Smooth muscle cell (in vitro differentiated cells): ENCODE measurements around the gene CCDC124. TPM values are rescaled to one million over a fixed set of nuclear protein-coding genes. Genes with fewer than 3 reads are reported as not detected.

ENCODE experiments used
- DNase-seq: peaks from one replicate; lab custom pipeline; 2025; ENCODE audit not compliant: unreplicated experiment; lab: John Stamatoyannopoulos, UW
- H2AFZ ChIP-seq: fragments of 200-600 bp; sonication (generic); 2 replicates; pipeline ENCODE4 v1.6.0; 2016; ENCODE audit warnings: antibody characterized with exemption, low read depth, mild to moderate bottlenecking
- H3F3A ChIP-seq: fragments of 200-600 bp; sonication (generic); 2 replicates; pipeline ENCODE4 v1.6.0; 2017; ENCODE audit warnings: antibody characterized with exemption, low read depth
- H3K27ac ChIP-seq: fragments of 200-600 bp; sonication (generic); 2 replicates; pipeline ENCODE4 v1.5.1; 2016; ENCODE audit warnings: low read depth, mild to moderate bottlenecking
- H3K27me3 ChIP-seq: fragments of 200-600 bp; sonication (generic); 2 replicates; pipeline ENCODE4 v1.6.1; 2016; ENCODE audit warnings: low read depth, mild to moderate bottlenecking
- H3K36me3 ChIP-seq: fragments of 200-600 bp; sonication (generic); 2 replicates; pipeline ENCODE4 v1.5.1; 2016; ENCODE audit warnings: low read depth
- H3K4me1 ChIP-seq: fragments of 200-600 bp; sonication (generic); 2 replicates; pipeline ENCODE4 v1.5.1; 2016; ENCODE audit warnings: low read depth
- H3K4me2 ChIP-seq: fragments of 200-600 bp; sonication (generic); 2 replicates; pipeline ENCODE4 v1.6.0; 2016; ENCODE audit warnings: mild to moderate bottlenecking
- H3K4me3 ChIP-seq: fragments of 200-600 bp; sonication (generic); 2 replicates; pipeline ENCODE4 v1.5.1; 2016; ENCODE audit warnings: mild to moderate bottlenecking
- H3K79me2 ChIP-seq: fragments of 200-600 bp; sonication (generic); 2 replicates; pipeline ENCODE4 v1.6.0; 2016; ENCODE audit warnings: low read depth, mild to moderate bottlenecking
- H3K9ac ChIP-seq: fragments of 200-600 bp; sonication (generic); 2 replicates; pipeline ENCODE4 v1.6.0; 2016; ENCODE audit warnings: low read depth
- H3K9me3 ChIP-seq: fragments of 200-600 bp; sonication (generic); replicated peaks from 2 replicates; pipeline ENCODE4 v1.5.1; 2016; ENCODE audit warnings: low read depth
- H4K20me1 ChIP-seq: fragments of 200-600 bp; sonication (generic); 2 replicates; pipeline ENCODE4 v1.6.0; 2016; ENCODE audit warnings: low read depth
- CTCF ChIP-seq: fragments of 200-600 bp; sonication (generic); IDR thresholded peaks from 2 replicates; pipeline ENCODE4 v1.5.1; 2017; ENCODE audit warnings: borderline replicate concordance, mild to moderate bottlenecking, antibody characterized with exemption; ENCODE audit not compliant: insufficient read depth, poor library complexity, severe bottlenecking
- WGBS: methylation state at CpG from one replicate; pipeline ENCODE4 v1.1.7; 2016; ENCODE audit warnings: low lambda C conversion rate; 5-methylcytosine and 5-hydroxymethylcytosine counted together
- polyA plus RNA-seq: library from polyadenylated mRNA; unstranded; fragments of >200 nt; fragmentation: Nextera tagmentation; extraction: Ambion mirVana; gene quantifications from 2 replicates; pipeline ENCODE4 v1.2.1, GENCODE V29; 2016
- total RNA-seq: library from RNA; depleted of rRNA; stranded (reverse); fragments of >200 nt; gene quantifications from 2 replicates; pipeline ENCODE4 v1.2.3, GENCODE V29; 2014

The CCDC124 gene
- total and polyA plus RNA-seq, 2 experiments from 2014 or later: 34.5 to 156 TPM

DNA sequence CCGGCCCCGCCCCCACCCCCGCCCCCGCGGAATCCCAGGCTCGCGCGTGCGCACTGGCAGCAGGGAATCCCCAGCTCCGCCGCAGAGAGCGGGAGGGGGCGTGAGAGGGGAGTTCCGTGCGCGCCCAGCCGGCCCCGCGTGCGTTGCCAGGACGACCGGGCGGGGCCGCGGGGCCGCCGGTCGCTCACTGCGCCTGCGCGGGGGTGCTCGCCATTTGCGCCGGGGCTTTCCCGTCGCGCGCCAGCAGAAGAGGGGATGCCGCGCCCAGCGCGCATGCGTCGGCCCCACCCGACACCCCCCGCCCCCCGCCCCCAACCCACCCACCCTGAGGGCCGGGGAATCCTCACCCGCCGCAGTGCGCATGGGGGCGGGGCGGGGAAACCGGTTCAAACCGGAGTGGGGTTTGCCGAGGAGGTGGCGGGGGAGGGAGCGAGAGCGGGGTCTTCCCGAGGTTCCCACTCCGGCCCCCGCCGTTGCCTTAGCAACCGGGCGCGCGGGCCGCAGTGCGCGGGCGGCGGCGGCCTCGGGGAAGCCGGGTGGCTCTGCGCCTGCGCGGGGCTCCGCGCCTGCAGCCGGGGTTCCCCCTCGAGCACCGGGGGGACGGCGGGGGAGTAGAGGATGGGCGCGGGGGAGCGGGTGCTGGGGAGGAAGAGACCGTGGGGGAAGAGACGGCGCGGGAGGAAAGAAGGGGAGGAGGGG is 15.1 kb downstream of the CCDC124 start:
- Histone ChIP-seq H3K27me3 (peaks cover 45% of the 10 kb centered on the region), H3K27ac (no peak overlapping the region), H3K79me2 (no peaks in the 10 kb centered on the region), H3K9ac (peak overlapping the region; percentile 81), H2AFZ (no peak overlapping the region), H3K9me3 (no peaks in the 10 kb centered on the region), H3K4me1 (peaks cover 43% of the 10 kb centered on the region), H3K4me3 (peak overlapping the region; percentile 64), H4K20me1 (peaks cover 4% of the 10 kb centered on the region), H3K36me3 (no peaks in the 10 kb centered on the region), H3F3A (no peaks in the 10 kb centered on the region), H3K4me2 (peak overlapping the region; percentile 99)
- DNase-seq: peak; percentile 92
- 0% methylated on average over 20 of the region's 92 CpGs for WGBS
- TF ChIP-seq CTCF: no peak

DNA sequence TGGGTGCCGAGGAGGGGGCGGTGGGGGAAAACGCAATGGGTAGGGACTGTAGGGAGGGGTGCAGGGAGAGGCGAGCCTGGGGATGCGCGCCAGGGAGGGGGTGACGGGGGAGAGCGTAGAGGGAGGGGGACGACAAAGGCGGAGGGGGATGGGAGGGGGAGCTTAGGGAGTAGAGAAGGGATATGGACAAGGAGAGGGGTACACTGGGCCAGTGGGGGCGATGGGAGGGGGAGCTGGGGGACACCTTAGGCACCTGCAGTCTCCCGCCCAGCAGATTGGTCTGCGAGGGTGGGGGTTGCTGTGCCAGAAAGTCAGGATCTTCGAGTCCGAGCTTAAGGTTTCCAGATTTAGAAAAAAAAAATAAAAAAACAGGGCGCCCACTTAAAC is 15.7 kb downstream of the CCDC124 start:
- peaks cover 51% of the 10 kb centered on the region for H3K27me3 ChIP-seq
- peak overlapping the region; percentile 99 for H3K4me2 ChIP-seq
- no peaks in the 10 kb centered on the region for H3K36me3 ChIP-seq
- peak overlapping the region; percentile 64 for H3K4me3 ChIP-seq
- 3% methylated on average over 5 of the region's 16 CpGs for WGBS
- no peak overlapping the region for H2AFZ ChIP-seq
- no peak overlapping the region for H3K9ac ChIP-seq
- no peak for DNase-seq
- TF ChIP-seq CTCF: no peak
- H3F3A ChIP-seq: no peaks in the 10 kb centered on the region
- H3K9me3 ChIP-seq: no peaks in the 10 kb centered on the region
- H4K20me1 ChIP-seq: peaks cover 4% of the 10 kb centered on the region
- H3K4me1 ChIP-seq: peaks cover 45% of the 10 kb centered on the region
- no peak overlapping the region for H3K27ac ChIP-seq
- H3K79me2 ChIP-seq: no peaks in the 10 kb centered on the region

DNA sequence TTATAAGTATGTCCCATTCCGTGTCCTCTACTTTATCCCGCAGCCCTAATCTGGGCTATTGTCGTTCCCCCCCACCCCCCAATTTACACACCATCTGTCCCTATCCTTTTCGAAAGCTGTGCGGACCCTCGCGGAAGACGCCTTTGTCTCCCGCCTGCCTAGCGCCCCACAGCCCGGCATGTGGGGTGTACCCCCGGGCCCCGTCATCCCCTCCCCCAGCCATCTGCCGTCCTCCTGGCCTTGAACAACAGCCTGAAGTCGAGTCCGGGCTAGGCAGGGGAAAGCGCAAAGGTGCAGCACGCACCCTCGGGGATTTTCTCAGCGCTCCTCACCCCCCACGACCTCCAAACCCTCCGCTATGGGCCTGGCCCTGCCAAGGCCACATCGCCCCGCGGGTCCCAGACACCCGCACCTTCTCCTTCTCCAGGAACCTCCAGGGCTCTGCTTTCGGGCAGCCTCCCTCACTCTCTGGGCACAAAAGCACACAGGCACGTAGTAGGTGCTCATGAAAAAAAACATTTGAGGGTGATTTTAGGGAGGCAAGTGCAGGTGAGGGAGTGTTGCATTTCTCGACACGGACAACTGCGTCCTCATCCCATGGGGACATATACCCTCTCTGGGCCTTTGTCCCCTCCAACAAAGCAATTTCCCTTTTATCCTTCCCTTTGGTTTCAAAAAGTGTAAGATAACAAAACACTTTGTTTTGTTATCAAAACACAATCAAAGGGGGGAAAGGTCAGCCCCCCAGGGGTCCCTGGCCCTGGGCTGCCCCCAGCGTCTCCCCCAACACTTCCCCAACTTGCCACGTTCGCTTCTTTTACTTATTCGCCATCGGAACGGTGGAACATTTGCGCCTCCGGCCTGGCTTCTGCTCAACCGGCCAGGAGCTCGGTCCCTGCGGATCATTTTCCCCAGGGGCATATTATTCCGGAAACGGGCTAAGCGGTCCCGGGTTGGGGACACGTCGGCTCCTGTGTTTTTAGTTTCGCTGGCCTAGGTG is 16.4 kb downstream of the CCDC124 start:
- H3K4me2 ChIP-seq: peak overlapping the region; percentile 99
- H2AFZ ChIP-seq: no peak overlapping the region
- 10% methylated on average over 49 of the region's 49 CpGs for WGBS
- no peaks in the 10 kb centered on the region for H3F3A ChIP-seq
- no peak overlapping the region for H3K27ac ChIP-seq
- TF ChIP-seq CTCF: no peak
- peak overlapping the region; percentile 64 for H3K4me3 ChIP-seq
- no peak overlapping the region for H3K9ac ChIP-seq
- no peaks in the 10 kb centered on the region for H3K79me2 ChIP-seq
- peaks cover 3% of the 10 kb centered on the region for H4K20me1 ChIP-seq
- DNase-seq: no peak
- peaks cover 45% of the 10 kb centered on the region for H3K4me1 ChIP-seq
- no peaks in the 10 kb centered on the region for H3K36me3 ChIP-seq
- peaks cover 57% of the 10 kb centered on the region for H3K27me3 ChIP-seq
- no peaks in the 10 kb centered on the region for H3K9me3 ChIP-seq
